ENCODE data around the gene NBEA. TPM values are rescaled to one million over a fixed set of nuclear protein-coding genes. Genes with fewer than 3 reads are reported as not detected.

Gene NBEA
- total RNA-seq, 4 donors from 2014 or later, result 0.34 to 10.3 (median 2.4) TPM

- H3K4me1 ChIP-seq, result peaks cover 0 to 4% (median 0%) of the 10 kb centered on the region in 3 donors
- 89 to 92% methylated on average over 7 of the region's 7 CpGs for WGBS, 2 donors
- no peak overlapping the region for H3K27ac ChIP-seq
- no peaks in the 10 kb centered on the region for H3K27me3 ChIP-seq
- no peak for TF ChIP-seq POLR2A (IDR thresholded peaks at IDR 0.05)
- TF ChIP-seq CTCF (IDR thresholded peaks at IDR 0.05), result no peak
- H3K36me3 ChIP-seq, result no peaks in the 10 kb centered on the region
- intact Hi-C loops (cut with DNase I), result no loop called here
- H3K4me3 ChIP-seq, result no peak overlapping the region
- H3K9me3 ChIP-seq, result no peaks in the 10 kb centered on the region
- DNase-seq, result no peak
These were observed 572.0 kb downstream of the NBEA start for GRCh38 chr13:35514061-35514477.

- Histone ChIP-seq H3K9me3 (no peaks in the 10 kb centered on the region), H3K27ac (no peak overlapping the region), H3K4me3 (no peak overlapping the region), H3K27me3 (no peaks in the 10 kb centered on the region), H3K36me3 (no peaks in the 10 kb centered on the region), H3K4me1 (peaks cover 0 to 4% (median 0%) of the 10 kb centered on the region in 3 donors)
- intact Hi-C loops (cut with DNase I), result no loop called here
- no peak for DNase-seq
- WGBS, 2 donors, result 36 to 46% methylated on average over 6 of the region's 6 CpGs
- no peak for TF ChIP-seq POLR2A (IDR thresholded peaks at IDR 0.05)
- TF ChIP-seq CTCF (IDR thresholded peaks at IDR 0.05), result no peak
These were observed 572.9 kb downstream of the NBEA start for GRCh38 chr13:35514801-35515502.

- H3K9me3 ChIP-seq, result no peaks in the 10 kb centered on the region
- intact Hi-C loops (cut with DNase I), result no loop called here
- WGBS, 2 donors, result 85 to 91% methylated on average over 5 of the region's 5 CpGs
These were observed 576.4 kb downstream of the NBEA start for GRCh38 chr13:35518337-35518946.

GRCh38 chr13:35524171-35524570 is 582.1 kb downstream of the NBEA start:
- Histone ChIP-seq H3K27ac (no peak overlapping the region), H3K27me3 (no peaks in the 10 kb centered on the region), H3K4me1 (no peaks in the 10 kb centered on the region), H3K9me3 (no peaks in the 10 kb centered on the region), H3K4me3 (no peak overlapping the region), H3K36me3 (no peaks in the 10 kb centered on the region)
- TF ChIP-seq CTCF (IDR thresholded peaks at IDR 0.05) (no peak), POLR2A (IDR thresholded peaks at IDR 0.05) (no peak)
- DNase-seq, result no peak
- intact Hi-C loops (cut with DNase I), result no loop called here
- WGBS, 2 donors, result 57 to 84% methylated on average over 3 of the region's 3 CpGs

More at GRCh38 chr13:35518337-35518946, 576.4 kb downstream of the NBEA start:
- H3K27me3 ChIP-seq, result no peaks in the 10 kb centered on the region
- DNase-seq, result no peak
- no peak overlapping the region for H3K27ac ChIP-seq
- no peaks in the 10 kb centered on the region for H3K36me3 ChIP-seq
- TF ChIP-seq POLR2A (IDR thresholded peaks at IDR 0.05), result no peak
- no peak for TF ChIP-seq CTCF (IDR thresholded peaks at IDR 0.05)
- no peak overlapping the region for H3K4me3 ChIP-seq
- no peaks in the 10 kb centered on the region for H3K4me1 ChIP-seq

- Histone ChIP-seq H3K4me3 (no peak overlapping the region), H3K36me3 (no peaks in the 10 kb centered on the region), H3K27me3 (no peaks in the 10 kb centered on the region), H3K9me3 (no peaks in the 10 kb centered on the region), H3K4me1 (no peaks in the 10 kb centered on the region), H3K27ac (no peak overlapping the region)
- TF ChIP-seq POLR2A (IDR thresholded peaks at IDR 0.05) (no peak), CTCF (IDR thresholded peaks at IDR 0.05) (no peak)
- DNase-seq, result no peak
- 69 to 94% methylated on average over 2 of the region's 6 CpGs for WGBS, 2 donors
- intact Hi-C loops (cut with DNase I), result no loop called here
These were observed 584.5 kb downstream of the NBEA start for GRCh38 chr13:35526577-35526976.
